Measurements from ENCODE around the gene MPST. TPM values are rescaled to one million over a fixed set of nuclear protein-coding genes. Genes with fewer than 3 reads are reported as not detected.
"Not testable (repeated sequence)": the region's sequence is repeated elsewhere in the genome, so short reads cannot be mapped to it uniquely, and the experiment has no call there.

Gene MPST
- total RNA-seq, 1 donor from 2014 or later = 48.5 TPM

- Histone ChIP-seq H3K27me3 (ENCODE audit: control insufficient read depth in 3 of 3, insufficient read depth in 3 of 3, low read length in 3 of 3) (peaks cover 10 to 37% (median 19%) of the 10 kb centered on the region in 3 donors), H3K4me3 (ENCODE audit: low read length in 3 of 3) (no peak overlapping the region), H3K27ac (ENCODE audit: low read depth, low read length) (no peak overlapping the region), H3K4me1 (ENCODE audit: control insufficient read depth in 3 of 3, insufficient read depth in 3 of 3, low read length in 3 of 3) (no peaks in the 10 kb centered on the region), H3K36me3 (ENCODE audit: control insufficient read depth in 3 of 3, insufficient read depth in 3 of 3, low read length in 3 of 3) (no peaks in the 10 kb centered on the region), H3K9me3 (ENCODE audit: control insufficient read depth in 3 of 3, low read length in 3 of 3) (peaks cover 5 to 10% (median 8%) of the 10 kb centered on the region in 3 donors), H3K9ac (ENCODE audit: low read depth in 1 of 3, low read length in 3 of 3) (no peak overlapping the region)
Observed at GRCh38 chr22:36985211-36985889, 34.2 kb upstream of the MPST start.

GRCh38 chr22:36986242-36986821, 33.2 kb upstream of the MPST start:
- H3K4me1 ChIP-seq (ENCODE audit: control insufficient read depth in 3 of 3, insufficient read depth in 3 of 3, low read length in 3 of 3) = no peaks in the 10 kb centered on the region
- H3K9me3 ChIP-seq (ENCODE audit: control insufficient read depth in 3 of 3, low read length in 3 of 3) = peaks cover 5 to 10% (median 8%) of the 10 kb centered on the region in 3 donors
- no peak overlapping the region for H3K4me3 ChIP-seq (ENCODE audit: low read length in 3 of 3)
- H3K36me3 ChIP-seq (ENCODE audit: control insufficient read depth in 3 of 3, insufficient read depth in 3 of 3, low read length in 3 of 3) = no peaks in the 10 kb centered on the region
- H3K27ac ChIP-seq (ENCODE audit: low read depth, low read length) = no peak overlapping the region
- H3K9ac ChIP-seq (ENCODE audit: low read depth in 1 of 3, low read length in 3 of 3) = no peak overlapping the region
- peaks cover 18 to 43% (median 27%) of the 10 kb centered on the region in 3 donors for H3K27me3 ChIP-seq (ENCODE audit: control insufficient read depth in 3 of 3, insufficient read depth in 3 of 3, low read length in 3 of 3)

DNA sequence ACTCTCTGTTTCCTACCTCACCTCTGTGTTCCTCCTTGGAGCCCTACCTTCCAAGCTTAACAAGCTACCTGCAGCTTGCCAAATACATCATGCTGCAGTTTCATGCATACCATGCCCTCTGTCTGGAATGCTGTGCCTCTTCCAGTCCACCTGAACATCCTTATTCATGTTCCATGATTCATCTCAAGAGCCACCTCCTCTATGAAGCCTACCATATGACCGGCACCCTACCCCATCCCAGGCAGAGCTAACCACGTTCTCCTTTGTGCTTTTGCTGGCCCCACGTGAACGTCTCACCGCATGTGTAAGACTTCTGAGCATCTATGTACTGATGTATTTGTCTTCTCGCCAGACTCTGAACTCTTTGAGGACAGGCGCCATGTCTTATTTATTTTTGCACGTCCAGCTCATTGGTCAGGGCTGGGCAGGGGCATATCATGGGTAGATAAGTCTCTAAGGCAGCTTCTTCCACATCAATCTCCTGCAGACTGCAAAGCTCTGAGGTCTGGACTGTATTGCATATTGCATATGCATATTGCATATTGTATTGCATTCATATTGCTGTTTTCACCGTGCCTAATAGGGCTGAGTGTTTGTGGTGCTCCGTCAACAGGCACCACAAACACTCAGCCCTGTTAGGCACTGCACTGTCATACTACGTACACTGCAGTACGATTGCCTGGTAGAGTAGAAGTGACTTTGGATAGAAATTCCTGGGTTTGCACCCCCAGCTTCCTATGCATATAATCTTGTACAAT, 31.3 kb upstream of the MPST start:
- no peaks in the 10 kb centered on the region for H3K4me1 ChIP-seq (ENCODE audit: control insufficient read depth in 3 of 3, insufficient read depth in 3 of 3, low read length in 3 of 3)
- no peak overlapping the region for H3K4me3 ChIP-seq (ENCODE audit: low read length in 3 of 3)
- no peak overlapping the region for H3K9ac ChIP-seq (ENCODE audit: low read depth in 1 of 3, low read length in 3 of 3)
- H3K9me3 ChIP-seq (ENCODE audit: control insufficient read depth in 3 of 3, low read length in 3 of 3) = peaks cover 5 to 10% (median 8%) of the 10 kb centered on the region in 3 donors
- H3K36me3 ChIP-seq (ENCODE audit: control insufficient read depth in 3 of 3, insufficient read depth in 3 of 3, low read length in 3 of 3) = no peaks in the 10 kb centered on the region
- H3K27ac ChIP-seq (ENCODE audit: low read depth, low read length) = no peak overlapping the region
- H3K27me3 ChIP-seq (ENCODE audit: control insufficient read depth in 3 of 3, insufficient read depth in 3 of 3, low read length in 3 of 3) = peaks cover 21 to 33% (median 26%) of the 10 kb centered on the region in 3 donors

DNA sequence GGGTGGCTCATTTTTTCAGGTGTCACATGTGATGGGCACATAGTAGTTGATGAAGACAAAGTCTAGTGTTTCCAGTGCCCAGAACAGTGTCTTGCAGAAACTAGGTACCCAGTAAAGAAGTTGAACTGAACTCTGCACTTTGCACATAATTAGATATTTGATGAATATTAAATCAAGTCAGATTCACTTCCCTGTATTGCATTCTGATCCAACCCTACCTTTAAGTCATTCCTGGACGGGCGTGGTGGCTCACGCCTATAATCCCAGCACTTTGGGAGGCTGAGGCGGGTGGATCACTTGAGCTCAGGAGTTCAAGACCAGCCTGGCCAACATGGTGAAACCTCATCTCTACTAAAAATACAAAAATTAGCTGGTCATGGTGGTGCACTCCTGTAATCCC, 30.5 kb upstream of the MPST start:
- peaks cover 21 to 36% (median 24%) of the 10 kb centered on the region in 3 donors for H3K27me3 ChIP-seq (ENCODE audit: control insufficient read depth in 3 of 3, insufficient read depth in 3 of 3, low read length in 3 of 3)

GRCh38 chr22:36990457-36990856, 29.1 kb upstream of the MPST start:
- peaks cover 21 to 31% (median 28%) of the 10 kb centered on the region in 3 donors for H3K27me3 ChIP-seq (ENCODE audit: control insufficient read depth in 3 of 3, insufficient read depth in 3 of 3, low read length in 3 of 3)

More for the DNA sequence above, 30.5 kb upstream of the MPST start:
- not testable (repeated sequence) for H3K4me3 ChIP-seq (ENCODE audit: low read length in 3 of 3); H3K27ac ChIP-seq (ENCODE audit: low read depth, low read length); H3K4me1 ChIP-seq (ENCODE audit: control insufficient read depth in 3 of 3, insufficient read depth in 3 of 3, low read length in 3 of 3); H3K9ac ChIP-seq (ENCODE audit: low read depth in 1 of 3, low read length in 3 of 3); H3K36me3 ChIP-seq (ENCODE audit: control insufficient read depth in 3 of 3, insufficient read depth in 3 of 3, low read length in 3 of 3); H3K9me3 ChIP-seq (ENCODE audit: control insufficient read depth in 3 of 3, low read length in 3 of 3)

DNA sequence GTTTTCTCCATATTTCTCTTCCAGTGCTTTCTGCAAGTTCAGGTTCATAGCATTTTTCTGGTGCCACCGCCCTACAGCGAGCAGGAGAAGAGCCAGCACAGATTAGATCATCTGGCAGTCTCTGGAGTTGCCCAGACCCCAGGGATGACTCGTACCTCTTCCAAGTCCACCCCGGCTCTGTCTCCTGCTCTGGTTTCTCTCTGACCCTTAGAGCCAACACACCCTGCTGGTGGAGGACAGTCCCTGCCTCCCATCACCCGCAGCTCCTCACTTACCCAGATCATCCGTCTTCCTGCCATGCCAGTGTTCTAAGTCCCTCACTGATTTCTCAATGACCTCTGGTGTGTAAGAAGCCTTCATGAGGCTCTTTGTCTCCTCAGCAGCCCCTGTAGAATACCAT, 28.3 kb upstream of the MPST start:
- Histone ChIP-seq H3K9me3 (ENCODE audit: control insufficient read depth in 3 of 3, low read length in 3 of 3) (peaks cover under 1 to 2% (median 1%) of the 10 kb centered on the region in 3 donors), H3K36me3 (ENCODE audit: control insufficient read depth in 3 of 3, insufficient read depth in 3 of 3, low read length in 3 of 3) (no peaks in the 10 kb centered on the region), H3K4me3 (ENCODE audit: low read length in 3 of 3) (no peak overlapping the region), H3K4me1 (ENCODE audit: control insufficient read depth in 3 of 3, insufficient read depth in 3 of 3, low read length in 3 of 3) (no peaks in the 10 kb centered on the region), H3K9ac (ENCODE audit: low read depth in 1 of 3, low read length in 3 of 3) (no peak overlapping the region), H3K27me3 (ENCODE audit: control insufficient read depth in 3 of 3, insufficient read depth in 3 of 3, low read length in 3 of 3) (peaks cover 21 to 31% (median 28%) of the 10 kb centered on the region in 3 donors), H3K27ac (ENCODE audit: low read depth, low read length) (no peak overlapping the region)

More at GRCh38 chr22:36990457-36990856, 29.1 kb upstream of the MPST start:
- Histone ChIP-seq H3K9me3 (ENCODE audit: control insufficient read depth in 3 of 3, low read length in 3 of 3) (peaks cover 5 to 8% (median 6%) of the 10 kb centered on the region in 3 donors), H3K36me3 (ENCODE audit: control insufficient read depth in 3 of 3, insufficient read depth in 3 of 3, low read length in 3 of 3) (no peaks in the 10 kb centered on the region), H3K27ac (ENCODE audit: low read depth, low read length) (no peak overlapping the region), H3K4me3 (ENCODE audit: low read length in 3 of 3) (no peak overlapping the region), H3K9ac (ENCODE audit: low read depth in 1 of 3, low read length in 3 of 3) (no peak overlapping the region), H3K4me1 (ENCODE audit: control insufficient read depth in 3 of 3, insufficient read depth in 3 of 3, low read length in 3 of 3) (no peaks in the 10 kb centered on the region)

DNA sequence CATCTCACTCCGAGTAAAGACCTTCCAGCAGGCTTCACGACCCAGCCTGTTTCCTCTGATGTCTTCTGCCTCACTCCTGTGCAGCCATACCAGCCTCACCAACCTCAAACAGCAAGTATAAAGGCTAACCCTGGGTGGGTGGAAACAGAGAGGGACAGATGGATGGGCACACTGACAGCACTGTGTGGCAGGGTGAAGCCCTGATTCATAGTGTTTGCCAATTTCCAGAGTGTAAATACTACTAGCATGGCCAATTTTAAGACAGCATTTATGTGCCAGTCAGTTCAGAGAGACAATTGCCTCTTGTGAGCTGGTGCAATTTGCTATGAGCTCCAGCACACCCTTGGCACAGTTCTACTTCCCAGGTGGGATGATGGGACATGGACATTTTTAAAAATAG, 21.8 kb upstream of the MPST start:
- H3K4me3 ChIP-seq (ENCODE audit: low read length in 3 of 3) = no peak overlapping the region
- no peaks in the 10 kb centered on the region for H3K4me1 ChIP-seq (ENCODE audit: control insufficient read depth in 3 of 3, insufficient read depth in 3 of 3, low read length in 3 of 3)
- H3K27ac ChIP-seq (ENCODE audit: low read depth, low read length) = no peak overlapping the region
- no peak overlapping the region for H3K9ac ChIP-seq (ENCODE audit: low read depth in 1 of 3, low read length in 3 of 3)
- H3K27me3 ChIP-seq (ENCODE audit: control insufficient read depth in 3 of 3, insufficient read depth in 3 of 3, low read length in 3 of 3) = peaks cover 0 to 9% (median 3%) of the 10 kb centered on the region in 3 donors
- no peaks in the 10 kb centered on the region for H3K9me3 ChIP-seq (ENCODE audit: control insufficient read depth in 3 of 3, low read length in 3 of 3)
- H3K36me3 ChIP-seq (ENCODE audit: control insufficient read depth in 3 of 3, insufficient read depth in 3 of 3, low read length in 3 of 3) = no peaks in the 10 kb centered on the region

- Histone ChIP-seq H3K9ac (ENCODE audit: low read depth in 1 of 3, low read length in 3 of 3) (no peak overlapping the region), H3K27me3 (ENCODE audit: control insufficient read depth in 3 of 3, insufficient read depth in 3 of 3, low read length in 3 of 3) (peaks cover 0 to 14% (median 2%) of the 10 kb centered on the region in 3 donors), H3K4me3 (ENCODE audit: low read length in 3 of 3) (no peak overlapping the region), H3K27ac (ENCODE audit: low read depth, low read length) (no peak overlapping the region), H3K4me1 (ENCODE audit: control insufficient read depth in 3 of 3, insufficient read depth in 3 of 3, low read length in 3 of 3) (no peaks in the 10 kb centered on the region), H3K9me3 (ENCODE audit: control insufficient read depth in 3 of 3, low read length in 3 of 3) (no peaks in the 10 kb centered on the region), H3K36me3 (ENCODE audit: control insufficient read depth in 3 of 3, insufficient read depth in 3 of 3, low read length in 3 of 3) (no peaks in the 10 kb centered on the region)
Observed at GRCh38 chr22:36998620-36999351, 20.8 kb upstream of the MPST start.

GRCh38 chr22:36999463-36999862, 20.1 kb upstream of the MPST start:
- no peak overlapping the region for H3K4me3 ChIP-seq (ENCODE audit: low read length in 3 of 3)
- no peaks in the 10 kb centered on the region for H3K4me1 ChIP-seq (ENCODE audit: control insufficient read depth in 3 of 3, insufficient read depth in 3 of 3, low read length in 3 of 3)

More at GRCh38 chr22:36999463-36999862, 20.1 kb upstream of the MPST start:
- no peaks in the 10 kb centered on the region for H3K36me3 ChIP-seq (ENCODE audit: control insufficient read depth in 3 of 3, insufficient read depth in 3 of 3, low read length in 3 of 3)
- no peaks in the 10 kb centered on the region for H3K9me3 ChIP-seq (ENCODE audit: control insufficient read depth in 3 of 3, low read length in 3 of 3)
- peaks cover 0 to 15% (median 0%) of the 10 kb centered on the region in 3 donors for H3K27me3 ChIP-seq (ENCODE audit: control insufficient read depth in 3 of 3, insufficient read depth in 3 of 3, low read length in 3 of 3)
- H3K27ac ChIP-seq (ENCODE audit: low read depth, low read length) = no peak overlapping the region
- H3K9ac ChIP-seq (ENCODE audit: low read depth in 1 of 3, low read length in 3 of 3) = no peak overlapping the region
